Measurements from ENCODE around the gene HGFAC. TPM values are rescaled to one million over a fixed set of nuclear protein-coding genes. Genes with fewer than 3 reads are reported as not detected.
A peak's percentile ranks its signal among the peaks of the same experiment; 100 is the strongest.

The HGFAC gene
- total and polyA plus RNA-seq, 9 donors, result 0.15 to 2.1 (median 0.53) TPM; not detected in 2

DNA sequence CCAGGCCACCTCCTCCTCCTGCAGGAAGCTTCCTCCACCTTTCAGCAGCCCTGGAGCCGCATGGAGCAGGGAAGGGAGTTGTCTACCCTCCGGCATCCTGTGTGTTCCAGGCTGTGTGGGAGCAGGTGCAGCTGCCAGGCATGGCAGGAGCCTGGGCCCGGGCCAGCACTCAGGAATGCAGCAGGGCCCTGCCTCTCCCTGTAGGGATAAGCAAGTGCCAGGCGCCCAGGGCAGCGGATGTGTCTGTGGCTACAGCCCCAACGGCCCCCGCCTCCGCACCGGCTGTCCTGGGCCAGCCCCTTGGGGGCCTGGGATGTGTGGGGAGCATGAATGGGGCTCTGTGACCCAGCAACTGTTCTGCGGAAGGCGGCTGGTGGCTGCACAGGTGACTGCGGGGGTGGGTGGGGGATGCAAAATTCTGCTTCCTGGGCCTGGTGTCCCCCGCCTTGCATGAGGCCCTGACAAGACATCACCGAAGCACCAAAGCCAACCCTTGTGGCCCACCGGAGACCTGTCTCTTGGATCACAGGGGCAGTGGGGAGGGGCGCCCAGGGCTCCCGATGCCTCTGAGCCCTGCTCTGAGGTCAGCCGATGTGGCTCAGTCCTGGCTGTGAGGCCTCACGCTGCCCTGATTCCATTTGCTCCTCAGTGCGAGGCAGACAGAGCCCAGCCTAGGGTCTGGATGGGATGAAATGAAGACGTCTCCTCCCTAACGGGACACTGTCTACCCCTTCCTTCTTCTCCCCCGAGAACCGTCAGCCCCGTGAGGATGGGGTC is 19.9 kb downstream of the HGFAC start:
- DNase-seq, result no peak
- H3K4me1 ChIP-seq (ENCODE audit: insufficient read depth), result no peaks in the 10 kb centered on the region
- WGBS, 3 donors, result 59 to 61% (median 60%) methylated on average over 24 to 25 of the region's 25 CpGs
- no peaks in the 10 kb centered on the region for H3K36me3 ChIP-seq
- TF ChIP-seq EP300 (IDR thresholded peaks at IDR 0.05) (no peak), POLR2A (IDR thresholded peaks at IDR 0.05) (no peak)
- TF ChIP-seq, protein P1, sequence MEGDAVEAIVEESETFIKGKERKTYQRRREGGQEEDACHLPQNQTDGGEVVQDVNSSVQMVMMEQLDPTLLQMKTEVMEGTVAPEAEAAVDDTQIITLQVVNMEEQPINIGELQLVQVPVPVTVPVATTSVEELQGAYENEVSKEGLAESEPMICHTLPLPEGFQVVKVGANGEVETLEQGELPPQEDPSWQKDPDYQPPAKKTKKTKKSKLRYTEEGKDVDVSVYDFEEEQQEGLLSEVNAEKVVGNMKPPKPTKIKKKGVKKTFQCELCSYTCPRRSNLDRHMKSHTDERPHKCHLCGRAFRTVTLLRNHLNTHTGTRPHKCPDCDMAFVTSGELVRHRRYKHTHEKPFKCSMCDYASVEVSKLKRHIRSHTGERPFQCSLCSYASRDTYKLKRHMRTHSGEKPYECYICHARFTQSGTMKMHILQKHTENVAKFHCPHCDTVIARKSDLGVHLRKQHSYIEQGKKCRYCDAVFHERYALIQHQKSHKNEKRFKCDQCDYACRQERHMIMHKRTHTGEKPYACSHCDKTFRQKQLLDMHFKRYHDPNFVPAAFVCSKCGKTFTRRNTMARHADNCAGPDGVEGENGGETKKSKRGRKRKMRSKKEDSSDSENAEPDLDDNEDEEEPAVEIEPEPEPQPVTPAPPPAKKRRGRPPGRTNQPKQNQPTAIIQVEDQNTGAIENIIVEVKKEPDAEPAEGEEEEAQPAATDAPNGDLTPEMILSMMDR (IDR thresholded peaks at IDR 0.05), result no peak
- no peaks in the 10 kb centered on the region for H3K9me3 ChIP-seq
- H3K4me3 ChIP-seq, result no peak overlapping the region
- no peak overlapping the region for H3K27ac ChIP-seq
- intact Hi-C loops (cut with DNase I), result no loop called here
- no peaks in the 10 kb centered on the region for H3K27me3 ChIP-seq

DNA sequence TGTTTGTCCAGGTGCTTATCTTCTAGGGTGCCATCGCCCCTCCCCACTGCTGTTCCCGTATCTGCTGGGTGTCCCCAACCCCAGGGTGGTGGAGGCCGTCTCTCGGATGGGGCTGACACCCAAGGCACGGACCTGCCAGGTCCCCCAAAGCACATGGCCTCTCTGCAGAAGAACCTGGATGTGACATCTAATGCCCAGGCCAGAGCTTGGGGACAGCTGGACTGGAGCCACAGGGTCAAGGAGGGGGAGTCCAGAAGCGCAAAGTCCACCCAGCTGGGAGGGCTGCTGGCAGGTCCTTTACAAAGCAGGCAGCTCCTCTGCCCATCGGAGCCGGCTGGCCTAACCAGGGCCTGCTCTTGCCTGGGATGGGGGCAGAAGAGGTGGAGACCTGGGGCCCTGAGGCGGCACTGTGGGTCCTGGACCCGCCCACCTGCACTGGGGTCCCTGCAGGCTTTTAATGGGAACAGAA is 20.6 kb downstream of the HGFAC start:
- Histone ChIP-seq H3K4me1 (ENCODE audit: insufficient read depth) (peaks cover 2% of the 10 kb centered on the region), H3K9me3 (no peaks in the 10 kb centered on the region), H3K27ac (no peak overlapping the region), H3K27me3 (no peaks in the 10 kb centered on the region), H3K36me3 (no peaks in the 10 kb centered on the region), H3K4me3 (no peak overlapping the region)
- intact Hi-C loops (cut with DNase I), result no loop called here
- TF ChIP-seq POLR2A (IDR thresholded peaks at IDR 0.05) (no peak), EP300 (IDR thresholded peaks at IDR 0.05) (no peak)
- TF ChIP-seq, protein P1 (IDR thresholded peaks at IDR 0.05), result no peak
- DNase-seq, result no peak
- WGBS, 3 donors, result 72 to 83% (median 79%) methylated on average over 10 of the region's 10 CpGs

DNA sequence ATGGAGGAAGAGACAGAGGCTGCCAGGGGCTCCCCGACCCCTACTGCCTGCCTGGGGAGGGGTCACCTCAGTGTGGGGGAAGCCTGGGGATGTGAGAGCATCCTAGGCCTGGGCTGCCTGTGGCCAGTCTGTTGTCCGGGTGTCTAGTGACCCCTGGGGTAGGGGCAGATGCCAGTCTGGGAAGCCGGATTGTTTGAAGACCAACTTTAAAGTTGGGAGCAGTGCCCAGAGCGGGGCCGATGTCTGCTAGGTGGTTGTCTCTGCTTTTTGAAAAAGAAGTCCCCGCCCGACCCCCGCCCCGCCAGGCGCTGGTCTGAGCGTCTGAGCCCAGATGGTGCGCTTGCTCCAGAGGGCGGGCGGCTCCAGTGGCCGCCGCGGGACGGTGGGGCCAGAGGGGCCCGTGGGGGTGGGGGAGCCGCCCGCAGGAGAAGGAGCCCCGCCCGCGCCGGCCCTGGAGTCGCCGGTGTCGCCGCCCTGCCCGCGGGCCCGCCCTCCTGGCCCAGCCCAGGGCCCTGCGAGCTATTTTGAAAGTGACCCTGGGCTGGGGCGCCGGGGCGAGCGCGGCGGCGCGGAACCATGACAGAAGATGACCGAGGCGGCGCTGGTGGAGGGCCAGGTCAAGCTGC is 21.1 kb downstream of the HGFAC start, which contains the start of gene DOK7:
Gene DOK7, plus strand, starts transcription at position 517 of the 626 bp plus-strand sequence. Its CDS starts 70 bp downstream, at position 587.
- no peak within 1 kb of the TSS for H3K27ac ChIP-seq
- no peaks in the 10 kb centered on the region for H3K27me3 ChIP-seq
- DNase-seq, result no peak
- H3K36me3 ChIP-seq, result no peaks in the 10 kb centered on the region
- peak within 1 kb of the TSS; percentile 13 for H3K4me3 ChIP-seq
- H3K4me1 ChIP-seq (ENCODE audit: insufficient read depth), result peaks cover 2% of the 10 kb centered on the region
- TF ChIP-seq, protein P1 (IDR thresholded peaks at IDR 0.05), result no peak
- no peak for TF ChIP-seq EP300 (IDR thresholded peaks at IDR 0.05)
- no peak for TF ChIP-seq POLR2A (IDR thresholded peaks at IDR 0.05)
- intact Hi-C loops (cut with DNase I), result no loop called here
- H3K9me3 ChIP-seq, result no peaks in the 10 kb centered on the region
- 7 to 28% (median 8%) methylated on average over 11 to 44 of the region's 44 CpGs for WGBS, 3 donors

DNA sequence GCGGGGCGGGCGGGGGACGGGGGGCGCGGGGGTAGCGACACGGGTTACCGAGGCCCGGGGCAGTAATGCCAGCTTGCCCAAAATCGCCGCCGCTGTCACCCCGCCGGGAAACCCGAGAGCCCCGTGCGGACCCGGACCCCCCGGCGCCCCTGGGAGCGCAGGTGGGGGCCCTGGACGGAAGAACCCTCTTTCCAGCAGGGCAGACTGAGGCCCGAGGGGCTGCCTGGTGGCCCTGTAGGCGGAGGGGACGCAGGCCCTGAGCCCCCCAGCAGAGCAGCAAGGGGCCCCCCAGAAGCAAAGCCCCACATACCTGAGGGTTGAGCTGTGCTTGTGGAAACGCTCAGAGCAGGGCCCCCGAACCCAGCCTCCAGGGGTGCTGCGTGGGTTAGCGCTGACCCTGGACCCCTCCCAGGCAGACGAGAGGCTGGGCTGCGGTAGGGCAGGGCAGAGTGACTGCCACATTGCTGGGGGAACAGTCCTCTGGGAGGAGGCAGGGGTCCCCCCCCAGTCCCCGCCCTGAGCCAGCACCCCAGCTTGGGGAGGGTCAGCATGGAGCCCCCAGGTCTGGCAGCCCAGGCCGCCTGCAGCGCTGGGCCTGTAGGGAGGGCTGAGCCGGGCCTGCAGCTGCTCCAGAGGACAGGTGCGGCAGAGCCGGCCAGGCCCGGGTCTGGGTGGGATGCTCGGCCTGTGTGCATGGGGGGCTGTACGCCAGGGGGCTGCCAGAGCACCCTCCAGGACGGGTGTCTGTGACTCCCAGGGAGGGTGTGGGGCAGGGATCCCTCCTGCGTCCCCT is 22.0 kb downstream of the HGFAC start:
- intact Hi-C loops (cut with DNase I), result no loop called here
- TF ChIP-seq POLR2A (IDR thresholded peaks at IDR 0.05), result no peak
- TF ChIP-seq EP300 (IDR thresholded peaks at IDR 0.05), result no peak
- TF ChIP-seq, protein P1 (IDR thresholded peaks at IDR 0.05), result no peak
- WGBS, 3 donors, result 46 to 64% (median 47%) methylated on average over 28 to 43 of the region's 43 CpGs

More for the DNA sequence above, 22.0 kb downstream of the HGFAC start:
- H3K36me3 ChIP-seq, result no peaks in the 10 kb centered on the region
- no peak for DNase-seq
- no peaks in the 10 kb centered on the region for H3K27me3 ChIP-seq
- no peak overlapping the region for H3K27ac ChIP-seq
- no peaks in the 10 kb centered on the region for H3K9me3 ChIP-seq
- H3K4me1 ChIP-seq (ENCODE audit: insufficient read depth), result peaks cover 2% of the 10 kb centered on the region
- H3K4me3 ChIP-seq, result no peak overlapping the region

Measured in ovary (tissue), 9 donors.